ENCODE measurements around the gene SLC35A2.
"Not testable (repeated sequence)": the region's sequence is repeated elsewhere in the genome, so short reads cannot be mapped to it uniquely, and the experiment has no call there.

The SLC35A2 gene

DNA sequence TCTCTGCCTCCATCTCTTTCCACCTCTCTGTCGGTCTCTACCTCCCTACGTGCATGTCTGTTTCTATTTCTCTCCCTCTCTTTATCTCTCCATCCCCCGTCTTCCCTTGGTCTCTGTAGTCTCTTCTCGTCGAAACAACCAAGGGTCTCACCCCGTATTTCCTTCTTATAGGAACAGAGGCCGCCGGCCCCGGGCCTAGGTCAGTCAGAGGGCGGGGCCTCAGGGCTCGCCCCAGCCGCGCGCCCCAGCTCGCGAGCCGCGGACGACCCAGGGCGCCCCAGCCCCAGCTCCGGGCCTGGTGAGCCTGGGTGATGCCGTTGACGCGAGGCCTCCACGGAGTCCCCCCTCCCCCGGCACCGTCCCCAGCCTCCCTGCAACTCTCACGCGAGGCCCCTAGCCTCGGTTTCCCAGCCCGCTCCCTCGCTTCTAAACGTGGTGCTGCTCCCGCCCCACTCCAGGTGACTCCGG lies 20.5 kb downstream of the SLC35A2 start:
- peaks cover 17% of the 10 kb centered on the region for H3K4me1 Mint-ChIP-seq

DNA sequence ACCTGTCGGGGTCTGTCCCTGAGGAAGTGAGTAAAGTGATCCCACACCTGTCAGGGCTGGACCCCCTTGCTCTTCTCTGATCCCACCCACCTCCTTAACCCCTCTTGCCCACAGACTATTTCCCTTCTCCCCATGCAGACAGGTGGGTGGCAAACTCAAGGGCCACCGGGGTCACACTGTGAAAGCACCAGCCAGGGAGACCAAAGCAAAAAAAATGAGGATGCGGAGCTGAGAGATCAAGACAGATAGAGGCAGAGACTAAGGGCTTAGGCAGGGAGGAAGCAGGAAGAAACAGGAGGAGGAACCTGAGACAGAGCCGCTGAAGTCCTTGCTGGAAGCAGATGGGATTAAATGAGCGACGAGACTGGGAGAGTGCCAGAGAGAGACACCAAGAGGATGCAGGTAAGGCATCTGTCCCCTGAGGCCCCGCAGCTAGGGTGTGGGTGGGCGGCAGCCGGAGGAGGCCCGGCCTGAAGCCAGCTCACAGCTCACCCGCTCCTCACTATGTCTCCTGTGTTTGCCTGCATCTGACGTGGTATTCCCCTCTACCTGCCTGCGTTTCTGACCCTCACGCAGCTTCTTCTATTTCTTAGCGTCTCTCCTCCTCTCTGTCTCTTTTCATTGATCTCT lies 21.0 kb downstream of the SLC35A2 start:
- H3K4me3 Mint-ChIP-seq: peak overlapping the region; percentile 85 to 89 (median 85)
- TF ChIP-seq, protein P1, sequence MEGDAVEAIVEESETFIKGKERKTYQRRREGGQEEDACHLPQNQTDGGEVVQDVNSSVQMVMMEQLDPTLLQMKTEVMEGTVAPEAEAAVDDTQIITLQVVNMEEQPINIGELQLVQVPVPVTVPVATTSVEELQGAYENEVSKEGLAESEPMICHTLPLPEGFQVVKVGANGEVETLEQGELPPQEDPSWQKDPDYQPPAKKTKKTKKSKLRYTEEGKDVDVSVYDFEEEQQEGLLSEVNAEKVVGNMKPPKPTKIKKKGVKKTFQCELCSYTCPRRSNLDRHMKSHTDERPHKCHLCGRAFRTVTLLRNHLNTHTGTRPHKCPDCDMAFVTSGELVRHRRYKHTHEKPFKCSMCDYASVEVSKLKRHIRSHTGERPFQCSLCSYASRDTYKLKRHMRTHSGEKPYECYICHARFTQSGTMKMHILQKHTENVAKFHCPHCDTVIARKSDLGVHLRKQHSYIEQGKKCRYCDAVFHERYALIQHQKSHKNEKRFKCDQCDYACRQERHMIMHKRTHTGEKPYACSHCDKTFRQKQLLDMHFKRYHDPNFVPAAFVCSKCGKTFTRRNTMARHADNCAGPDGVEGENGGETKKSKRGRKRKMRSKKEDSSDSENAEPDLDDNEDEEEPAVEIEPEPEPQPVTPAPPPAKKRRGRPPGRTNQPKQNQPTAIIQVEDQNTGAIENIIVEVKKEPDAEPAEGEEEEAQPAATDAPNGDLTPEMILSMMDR (IDR thresholded peaks at IDR 0.05; ENCODE audit: unreplicated experiment in 3 of 3): no peak
- peak overlapping the region; percentile 64 to 87 (median 83) for H3K27ac Mint-ChIP-seq
- H3K9me3 Mint-ChIP-seq: peaks cover 16% of the 10 kb centered on the region
- peaks cover 8% of the 10 kb centered on the region for H3K36me3 Mint-ChIP-seq (ENCODE audit: low read depth)
- H3K4me1 Mint-ChIP-seq: peaks cover 14% of the 10 kb centered on the region
- no peaks in the 10 kb centered on the region for H3K27me3 Mint-ChIP-seq (ENCODE audit: low read depth)

More for the DNA sequence above, 20.5 kb downstream of the SLC35A2 start:
- H3K4me3 Mint-ChIP-seq: peak overlapping the region; percentile 85 to 89 (median 85)
- peaks cover 10% of the 10 kb centered on the region for H3K36me3 Mint-ChIP-seq (ENCODE audit: low read depth)
- peak overlapping the region; percentile 64 to 87 (median 83) for H3K27ac Mint-ChIP-seq
- H3K9me3 Mint-ChIP-seq: peaks cover 16% of the 10 kb centered on the region
- H3K27me3 Mint-ChIP-seq (ENCODE audit: low read depth): no peaks in the 10 kb centered on the region
- TF ChIP-seq, protein P1 (IDR thresholded peaks at IDR 0.05; ENCODE audit: unreplicated experiment in 3 of 3): no peak

DNA sequence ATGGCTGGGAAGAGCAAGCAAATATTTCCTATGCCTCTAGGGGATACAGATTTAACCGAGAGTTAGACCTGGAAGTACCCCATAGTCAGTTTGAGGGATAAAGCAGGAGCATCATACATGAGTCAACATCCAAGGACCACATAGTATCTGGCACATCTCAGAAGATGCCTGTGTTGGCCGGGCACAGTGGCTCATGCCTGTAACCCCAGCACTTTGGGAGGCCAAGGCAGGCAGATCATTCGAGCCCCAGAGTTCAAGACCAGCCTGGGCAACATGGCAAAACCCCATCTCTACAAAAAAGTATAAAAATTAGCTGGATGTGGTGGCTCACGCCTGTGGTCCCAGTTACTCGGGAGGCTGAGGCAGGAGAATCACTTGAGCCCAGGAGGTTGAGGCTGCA lies 24.9 kb downstream of the SLC35A2 start:
- H3K9me3 Mint-ChIP-seq: peaks cover 13% of the 10 kb centered on the region
- not testable (repeated sequence) for H3K4me3 Mint-ChIP-seq; H3K4me1 Mint-ChIP-seq; H3K27ac Mint-ChIP-seq; H3K36me3 Mint-ChIP-seq (ENCODE audit: low read depth); H3K27me3 Mint-ChIP-seq (ENCODE audit: low read depth)

DNA sequence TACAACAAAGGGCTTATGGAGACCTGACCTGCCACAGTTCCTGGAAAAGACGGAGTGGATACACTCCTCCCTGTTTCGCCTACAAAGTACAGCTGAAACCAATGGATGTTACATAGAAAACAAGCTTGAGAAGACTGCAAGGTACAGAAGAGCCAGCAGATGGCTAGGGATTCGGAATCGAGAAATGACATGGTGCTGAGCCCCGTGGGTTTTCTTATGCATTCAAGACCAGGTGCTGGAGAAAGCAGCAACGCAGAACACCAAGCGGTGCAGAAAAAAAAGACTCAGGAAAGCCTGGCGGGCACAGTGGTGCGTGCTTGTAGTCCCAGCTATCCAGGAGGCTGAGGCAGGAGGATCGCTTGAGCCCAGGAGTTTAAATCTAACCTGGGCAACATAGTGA lies 27.7 kb downstream of the SLC35A2 start:
- H3K4me1 Mint-ChIP-seq: no peaks in the 10 kb centered on the region
- TF ChIP-seq, protein P1 (IDR thresholded peaks at IDR 0.05; ENCODE audit: unreplicated experiment in 3 of 3): no peak
- H3K27me3 Mint-ChIP-seq (ENCODE audit: low read depth): no peaks in the 10 kb centered on the region
- H3K27ac Mint-ChIP-seq: no peak overlapping the region
- no peak overlapping the region for H3K4me3 Mint-ChIP-seq
- H3K36me3 Mint-ChIP-seq (ENCODE audit: low read depth): no peaks in the 10 kb centered on the region
- H3K9me3 Mint-ChIP-seq: peaks cover 3% of the 10 kb centered on the region

DNA sequence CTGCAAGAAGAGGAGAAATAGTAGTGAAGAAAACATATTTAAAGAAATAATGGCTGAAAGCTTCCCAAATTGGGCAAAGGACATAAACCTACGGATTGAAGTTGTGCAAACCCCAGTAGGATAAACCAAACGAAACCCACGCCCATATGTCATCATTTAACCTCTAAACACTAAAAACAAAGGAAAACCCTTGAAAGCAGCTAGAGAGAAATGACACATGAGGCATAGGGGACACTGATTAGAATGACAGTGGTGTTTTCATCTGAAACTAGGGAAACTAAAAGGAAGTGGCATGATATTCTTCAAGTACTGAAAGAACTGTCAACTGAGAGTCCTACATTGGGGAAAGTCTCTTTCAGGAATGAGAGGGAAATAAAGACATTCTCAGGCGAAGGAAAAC lies 34.5 kb downstream of the SLC35A2 start:
- not testable (repeated sequence) for H3K36me3 Mint-ChIP-seq (ENCODE audit: low read depth)

DNA sequence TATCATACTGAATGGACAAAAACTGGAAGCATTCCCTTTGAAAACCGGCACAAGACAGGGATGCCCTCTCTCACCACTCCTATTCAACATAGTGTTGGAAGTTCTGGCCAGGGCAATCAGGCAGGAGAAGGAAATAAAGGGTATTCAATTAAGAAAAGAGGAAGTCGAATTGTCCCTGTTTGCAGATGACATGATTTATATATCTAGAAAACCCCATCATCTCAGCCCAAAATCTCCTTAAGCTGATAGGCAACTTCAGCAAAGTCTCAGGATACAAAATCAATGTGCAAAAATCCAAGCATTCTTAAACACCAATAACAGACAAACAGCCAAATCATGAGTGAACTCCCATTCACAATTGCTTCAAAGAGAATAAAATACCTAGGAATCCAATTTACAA lies 39.4 kb downstream of the SLC35A2 start:
- H3K36me3 Mint-ChIP-seq (ENCODE audit: low read depth); H3K4me3 Mint-ChIP-seq; H3K27me3 Mint-ChIP-seq (ENCODE audit: low read depth); H3K9me3 Mint-ChIP-seq; H3K4me1 Mint-ChIP-seq; H3K27ac Mint-ChIP-seq: not testable (repeated sequence)

More for the DNA sequence above, 34.5 kb downstream of the SLC35A2 start:
- H3K27ac Mint-ChIP-seq; H3K4me1 Mint-ChIP-seq; H3K9me3 Mint-ChIP-seq; H3K27me3 Mint-ChIP-seq (ENCODE audit: low read depth); H3K4me3 Mint-ChIP-seq: not testable (repeated sequence)

DNA sequence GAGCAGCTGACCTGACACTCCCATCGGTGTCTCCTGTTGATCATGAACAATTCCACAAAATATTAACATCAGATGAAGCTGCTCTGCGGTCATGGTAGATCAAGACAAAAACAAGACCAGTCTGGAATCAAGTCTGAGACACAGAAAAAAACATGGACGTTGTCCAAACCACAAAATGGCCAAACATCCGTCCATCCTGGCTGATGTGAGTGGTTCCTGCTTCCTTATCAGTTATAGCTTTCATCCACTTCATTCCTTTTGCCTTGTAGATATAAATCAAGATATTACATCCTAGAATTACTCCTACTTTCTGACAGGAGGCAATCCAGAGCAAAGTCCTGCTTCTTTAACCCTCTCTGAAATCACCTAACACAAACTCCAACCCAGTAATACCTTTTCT lies 47.2 kb downstream of the SLC35A2 start:
- H3K9me3 Mint-ChIP-seq: peaks cover 6% of the 10 kb centered on the region
- H3K27me3 Mint-ChIP-seq (ENCODE audit: low read depth): peaks cover 3% of the 10 kb centered on the region
- TF ChIP-seq, protein P1 (IDR thresholded peaks at IDR 0.05; ENCODE audit: unreplicated experiment in 3 of 3): no peak
- H3K4me3 Mint-ChIP-seq: no peak overlapping the region
- no peaks in the 10 kb centered on the region for H3K36me3 Mint-ChIP-seq (ENCODE audit: low read depth)
- H3K27ac Mint-ChIP-seq: no peak overlapping the region
- no peaks in the 10 kb centered on the region for H3K4me1 Mint-ChIP-seq
